ENCODE results near the gene HNRNPF.

DNA sequence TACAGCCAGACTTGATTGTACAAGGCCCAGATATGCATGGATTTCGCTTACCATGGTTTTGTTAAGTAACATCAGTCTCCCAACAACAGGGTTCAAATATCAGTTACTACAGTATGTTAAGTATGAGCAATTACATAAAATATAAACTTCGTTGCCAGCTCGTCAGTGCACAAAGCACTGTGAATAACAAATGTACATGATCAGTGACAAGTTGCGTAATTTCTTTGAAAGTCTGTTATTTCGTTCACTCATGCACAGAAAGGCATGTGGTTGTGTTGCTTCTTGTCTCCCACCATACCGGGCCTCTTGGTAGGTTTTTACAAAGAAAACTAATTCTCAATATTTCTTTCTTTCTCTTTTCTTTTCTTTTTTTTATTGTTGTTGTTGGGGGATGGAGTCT lies 15.4 kb upstream of the HNRNPF start:
- TF ChIP-seq RAD21 (IDR thresholded peaks at IDR 0.05; ENCODE audit: low read length), result no peak
- TF ChIP-seq, protein P1, sequence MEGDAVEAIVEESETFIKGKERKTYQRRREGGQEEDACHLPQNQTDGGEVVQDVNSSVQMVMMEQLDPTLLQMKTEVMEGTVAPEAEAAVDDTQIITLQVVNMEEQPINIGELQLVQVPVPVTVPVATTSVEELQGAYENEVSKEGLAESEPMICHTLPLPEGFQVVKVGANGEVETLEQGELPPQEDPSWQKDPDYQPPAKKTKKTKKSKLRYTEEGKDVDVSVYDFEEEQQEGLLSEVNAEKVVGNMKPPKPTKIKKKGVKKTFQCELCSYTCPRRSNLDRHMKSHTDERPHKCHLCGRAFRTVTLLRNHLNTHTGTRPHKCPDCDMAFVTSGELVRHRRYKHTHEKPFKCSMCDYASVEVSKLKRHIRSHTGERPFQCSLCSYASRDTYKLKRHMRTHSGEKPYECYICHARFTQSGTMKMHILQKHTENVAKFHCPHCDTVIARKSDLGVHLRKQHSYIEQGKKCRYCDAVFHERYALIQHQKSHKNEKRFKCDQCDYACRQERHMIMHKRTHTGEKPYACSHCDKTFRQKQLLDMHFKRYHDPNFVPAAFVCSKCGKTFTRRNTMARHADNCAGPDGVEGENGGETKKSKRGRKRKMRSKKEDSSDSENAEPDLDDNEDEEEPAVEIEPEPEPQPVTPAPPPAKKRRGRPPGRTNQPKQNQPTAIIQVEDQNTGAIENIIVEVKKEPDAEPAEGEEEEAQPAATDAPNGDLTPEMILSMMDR (conservative IDR thresholded peaks at IDR 0.05; ENCODE audit: low read depth, low read length), result no peak
- TF ChIP-seq SMC3 (IDR thresholded peaks at IDR 0.05; ENCODE audit: low read depth, low read length), result no peak
- TF ChIP-seq RFX5 (IDR thresholded peaks at IDR 0.05; ENCODE audit: low read depth, low read length), result no peak
- TF ChIP-seq POLR2A (IDR thresholded peaks at IDR 0.05; ENCODE audit: low read depth, low read length), result no peak
- TF ChIP-seq, protein P2, sequence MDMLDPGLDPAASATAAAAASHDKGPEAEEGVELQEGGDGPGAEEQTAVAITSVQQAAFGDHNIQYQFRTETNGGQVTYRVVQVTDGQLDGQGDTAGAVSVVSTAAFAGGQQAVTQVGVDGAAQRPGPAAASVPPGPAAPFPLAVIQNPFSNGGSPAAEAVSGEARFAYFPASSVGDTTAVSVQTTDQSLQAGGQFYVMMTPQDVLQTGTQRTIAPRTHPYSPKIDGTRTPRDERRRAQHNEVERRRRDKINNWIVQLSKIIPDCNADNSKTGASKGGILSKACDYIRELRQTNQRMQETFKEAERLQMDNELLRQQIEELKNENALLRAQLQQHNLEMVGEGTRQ (IDR thresholded peaks at IDR 0.05; ENCODE audit: low read depth, low read length), result no peak
- no peak for TF ChIP-seq MAZ (IDR thresholded peaks at IDR 0.05; ENCODE audit: borderline replicate concordance, low read depth, low read length)
- no peak for TF ChIP-seq ELK1 (IDR thresholded peaks at IDR 0.05; ENCODE audit: borderline replicate concordance, low read depth, low read length)
- no peak for TF ChIP-seq MXI1 (IDR thresholded peaks at IDR 0.05; ENCODE audit: borderline replicate concordance, low read depth, low read length)
- no peak for TF ChIP-seq FOS (IDR thresholded peaks at IDR 0.05; ENCODE audit: low read depth, low read length)
- no peak for TF ChIP-seq BHLHE40 (IDR thresholded peaks at IDR 0.05; ENCODE audit: low read depth, low read length)
- TF ChIP-seq RCOR1 (IDR thresholded peaks at IDR 0.05; ENCODE audit: insufficient replicate concordance, low read length), result no peak
- TF ChIP-seq MAFK (IDR thresholded peaks at IDR 0.05; ENCODE audit: low read depth, low read length), result no peak
